K562 (cell line): ENCODE measurements around the gene PCDH9. TPM values are rescaled to one million over a fixed set of nuclear protein-coding genes. Genes with fewer than 3 reads are reported as not detected.

Experiments
- ATAC-seq: fragments of 200-7000 bp; cut with Tn5 transposase; 3 replicates; pipeline ENCODE4 v1.9.1; 2020; ENCODE audit warnings: moderate library complexity
- BruUV-seq: library from RNA; stranded (reverse); fragments of 400-500 nt; replicated peaks from 2 replicates; lab custom pipeline; 2021; lab: Mats Ljungman, UMichigan
- CTCF ChIA-PET: fragments of 300-600 bp; formaldehyde crosslinking; extraction: SDS; loops from one replicate; lab custom pipeline; 2021; ENCODE audit warnings: low intra/inter-chr PET ratio; lab: Yijun Ruan, JAX
- POLR2A ChIA-PET: fragments of 300-600, 350-650 bp; sonication (Branson Sonifier 250); formaldehyde crosslinking; extraction: SDS; loops from one replicate; lab custom pipeline; 2021; ENCODE audit warnings: antibody characterized with exemption, inconsistent platforms; lab: Yijun Ruan, JAX
- DNase-seq, 4 experiments: peaks; one replicate each; pipeline versions ENCODE4 v3.0.0 to v3.0.0-alpha.2; 2011 to 2018; ENCODE audit warnings: low spot score in 3 of 4, mixed read lengths in 3 of 4; ENCODE audit errors: extremely low read depth in 1 of 4
- FAIRE-seq: peaks from 2 replicates; lab custom pipeline; 2011; peaks lifted over from hg19 to GRCh38; lab: Jason Lieb, UNC
- H2AFZ ChIP-seq: 2 replicates; pipeline ENCODE4 v1.6.0; 2011; ENCODE audit warnings: low read depth, low read length, control low read depth, inconsistent platforms
- H3K27ac ChIP-seq: fragments of 200-600 bp; 3 replicates; pipeline ENCODE4 v1.8.0; 2011; ENCODE audit warnings: low read depth, mild to moderate bottlenecking, control low read depth, inconsistent platforms, low read length, moderate library complexity, mixed read lengths; ENCODE audit errors: extremely low read depth
- H3K27me3 ChIP-seq, 2 experiments: fragments of 300-600 bp in 1 of 2; 2 replicates in 1 of 2; 3 replicates in 1 of 2; pipeline versions ENCODE4 v1.6.0 to v1.8.0; 2011; ENCODE audit warnings: inconsistent platforms in 2 of 2, low read length in 2 of 2, mild to moderate bottlenecking in 1 of 2, mixed read lengths in 1 of 2, moderate library complexity in 1 of 2; ENCODE audit not compliant: control insufficient read depth in 2 of 2, insufficient read depth in 2 of 2
- H3K36me3 ChIP-seq: fragments of 300-600 bp; 3 replicates; pipeline ENCODE4 v1.8.0; 2011; ENCODE audit warnings: mild to moderate bottlenecking, low read length, inconsistent platforms; ENCODE audit not compliant: control insufficient read depth, insufficient read depth
- H3K4me1 ChIP-seq, 2 experiments: fragments of 200-600 bp in 1 of 2; replicated peaks in 1 of 2; 2 replicates in 1 of 2; 3 replicates in 1 of 2; pipeline versions ENCODE4 v1.5.1 to v1.8.0; 2011; ENCODE audit warnings: inconsistent platforms in 2 of 2, low read length in 2 of 2, mild to moderate bottlenecking in 1 of 2, mixed read lengths in 1 of 2, moderate library complexity in 1 of 2; ENCODE audit not compliant: control insufficient read depth in 2 of 2, insufficient read depth in 2 of 2
- H3K4me2 ChIP-seq: 2 replicates; pipeline ENCODE4 v1.6.1; 2011; ENCODE audit warnings: low read length, control low read depth, inconsistent platforms, mixed read lengths; ENCODE audit not compliant: insufficient read depth
- H3K4me3 ChIP-seq: fragments of 200-600 bp; sonication (generic), shearing (Covaris generic); 2 replicates; pipeline ENCODE4 v1.5.1; 2016; ENCODE audit warnings: control low read depth, inconsistent platforms
- H3K79me2 ChIP-seq: fragments of 200-600 bp; 3 replicates; pipeline ENCODE4 v1.8.0; 2011; ENCODE audit warnings: low read length, inconsistent platforms; ENCODE audit not compliant: control insufficient read depth, insufficient read depth
- H3K9ac ChIP-seq, 2 experiments: 2 replicates each; pipeline versions ENCODE4 v1.6.0 to v1.6.1; 2011; ENCODE audit warnings: low read depth in 2 of 2, low read length in 2 of 2, control low read depth in 1 of 2, inconsistent platforms in 1 of 2, mild to moderate bottlenecking in 1 of 2, mixed read lengths in 1 of 2; ENCODE audit not compliant: insufficient read depth in 1 of 2
- H3K9me1 ChIP-seq: one replicate; pipeline ENCODE4 v1.6.0; 2011; ENCODE audit warnings: inconsistent platforms, mild to moderate bottlenecking, low read length, moderate library complexity; ENCODE audit not compliant: control insufficient read depth, insufficient read depth
- H3K9me3 ChIP-seq: replicated peaks from 2 replicates; pipeline ENCODE4 v1.5.1; 2011; ENCODE audit warnings: low read depth, low read length, inconsistent platforms; ENCODE audit not compliant: control insufficient read depth, insufficient read depth
- H4K20me1 ChIP-seq: replicated peaks from 2 replicates; pipeline ENCODE4 v1.6.1; 2011; ENCODE audit warnings: low read length, inconsistent platforms, mixed read lengths; ENCODE audit not compliant: control insufficient read depth, insufficient read depth
- MAFG ChIP-seq: fragments of 450-650 bp; conservative IDR thresholded peaks from 2 replicates; pipeline ENCODE4 v1.6.1; 2016; ENCODE audit warnings: missing genetic modification characterization, missing compliant biosample characterization
- RUNX1 ChIP-seq: sonication (generic); IDR thresholded peaks from 2 replicates; pipeline ENCODE4 v1.6.1; 2016; ENCODE audit warnings: antibody characterized with exemption, low read depth
- YY1 ChIP-seq, 3 experiments: IDR thresholded peaks; 2 replicates each; pipeline ENCODE4 v1.6.1; 2011; ENCODE audit warnings: low read length in 2 of 3, mild to moderate bottlenecking in 2 of 3, moderate library complexity in 2 of 3, borderline replicate concordance in 1 of 3, control low read depth in 1 of 3, low read depth in 1 of 3; ENCODE audit not compliant: insufficient read depth in 3 of 3, insufficient replicate concordance in 2 of 3, control insufficient read depth in 1 of 3, insufficient read length in 1 of 3; ENCODE audit errors: extremely low read depth in 1 of 3
- ZBTB8A ChIP-seq: fragments of 450-650 bp; IDR thresholded peaks from 2 replicates; pipeline ENCODE4 v1.6.1; 2018; ENCODE audit warnings: mild to moderate bottlenecking, moderate library complexity; ENCODE audit not compliant: partially characterized antibody
- ZNF263 ChIP-seq: sonication (generic); formaldehyde crosslinking; IDR thresholded peaks from 2 replicates; pipeline ENCODE4 v1.8.0; 2022; ENCODE audit warnings: mild to moderate bottlenecking, missing genetic modification reagents, borderline replicate concordance
- WGBS: fragments of 100-300 bp; shearing (Covaris generic); methylation state at CpG from one replicate; pipeline ENCODE4 v1.1.6; 2016; ENCODE audit warnings: low coverage, mixed read lengths; ENCODE audit not compliant: insufficient coverage; ENCODE audit errors: missing lambda C conversion rate; 5-methylcytosine and 5-hydroxymethylcytosine counted together
- in situ Hi-C: fragments of 300-500 bp; cut with MboI; formaldehyde crosslinking; loops from 4 replicates; pipeline ENCODE4 v1.15.0; 2018; ENCODE audit warnings: inconsistent platforms, mixed read lengths
- intact Hi-C: fragments of 100-400 bp; cut with micrococcal nuclease; formaldehyde crosslinking; loops from 2 replicates; pipeline ENCODE4 v1.14.2; 2022
- polyA plus RNA-seq, 8 experiments: library from polyadenylated mRNA; depleted of rRNA in 4 of 8; stranded (reverse) in 5 of 8; unstranded in 3 of 8; fragments of >200 nt; fragmentation: Nextera tagmentation in 2 of 8; fragmentation: Illumina TruSeq in 1 of 8; extraction: Ambion mirVana in 2 of 8; extraction: Trizol in 1 of 8; gene quantifications; 2 replicates each; pipeline versions ENCODE4 v1.2.1 to v1.2.3, GENCODE V29; 2011 to 2014; ENCODE audit warnings: inconsistent platforms in 1 of 8, missing spikeins in 1 of 8
- total RNA-seq, 7 experiments: library from RNA; depleted of rRNA in 6 of 7; stranded (reverse); fragments of >200 nt in 6 of 7; fragmentation: Illumina TruSeq in 2 of 7; extraction: Trizol in 2 of 7; gene quantifications; 2 replicates each; pipeline versions ENCODE4 v1.2.1 to v1.2.3, GENCODE V29; 2011 to 2021; ENCODE audit warnings: low replicate concordance in 1 of 7
- TF ChIP-seq, protein P1 (sequence below): fragments of 250-450 bp; sonication (Bioruptor Pico); IDR thresholded peaks from 2 replicates; pipeline ENCODE4 v1.4.0; 2020; ENCODE audit warnings: mild to moderate bottlenecking, moderate library complexity

PCDH9 gene
- total and polyA plus RNA-seq, 9 of the 15 experiments (the other 6 are each of a cell fraction or from before 2014, with no cell fraction given), result 1.1 to 6.7 (median 4.9) TPM

DNA sequence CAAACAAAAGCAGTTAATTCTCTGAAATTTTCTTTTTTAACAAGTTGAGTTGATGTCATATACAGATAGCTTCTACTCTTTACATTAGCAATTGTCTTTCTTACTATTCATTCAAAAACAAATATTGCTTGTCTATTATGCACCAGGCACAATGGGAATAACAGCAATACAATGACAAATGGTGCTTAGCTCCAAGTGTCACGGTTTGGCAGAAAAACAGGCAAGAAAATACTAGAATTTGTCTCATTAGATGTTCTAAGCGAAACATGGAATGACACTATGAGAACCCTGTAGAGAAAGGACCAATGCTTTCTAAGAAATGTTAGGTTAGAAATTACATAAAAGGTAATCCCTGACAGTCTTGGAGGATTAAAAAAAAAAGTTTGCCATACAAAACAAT is 187.6 kb downstream of the PCDH9 start (continued):
- TF ChIP-seq, protein P1, sequence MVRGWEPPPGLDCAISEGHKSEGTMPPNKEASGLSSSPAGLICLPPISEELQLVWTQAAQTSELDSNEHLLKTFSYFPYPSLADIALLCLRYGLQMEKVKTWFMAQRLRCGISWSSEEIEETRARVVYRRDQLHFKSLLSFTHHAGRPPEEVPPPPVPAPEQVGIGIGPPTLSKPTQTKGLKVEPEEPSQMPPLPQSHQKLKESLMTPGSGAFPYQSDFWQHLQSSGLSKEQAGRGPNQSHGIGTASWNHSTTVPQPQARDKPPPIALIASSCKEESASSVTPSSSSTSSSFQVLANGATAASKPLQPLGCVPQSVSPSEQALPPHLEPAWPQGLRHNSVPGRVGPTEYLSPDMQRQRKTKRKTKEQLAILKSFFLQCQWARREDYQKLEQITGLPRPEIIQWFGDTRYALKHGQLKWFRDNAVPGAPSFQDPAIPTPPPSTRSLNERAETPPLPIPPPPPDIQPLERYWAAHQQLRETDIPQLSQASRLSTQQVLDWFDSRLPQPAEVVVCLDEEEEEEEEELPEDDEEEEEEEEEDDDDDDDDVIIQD (CRISPR knock-in tag), result no peak
- TF ChIP-seq RUNX1 (no peak), ZBTB8A (no peak)

DNA sequence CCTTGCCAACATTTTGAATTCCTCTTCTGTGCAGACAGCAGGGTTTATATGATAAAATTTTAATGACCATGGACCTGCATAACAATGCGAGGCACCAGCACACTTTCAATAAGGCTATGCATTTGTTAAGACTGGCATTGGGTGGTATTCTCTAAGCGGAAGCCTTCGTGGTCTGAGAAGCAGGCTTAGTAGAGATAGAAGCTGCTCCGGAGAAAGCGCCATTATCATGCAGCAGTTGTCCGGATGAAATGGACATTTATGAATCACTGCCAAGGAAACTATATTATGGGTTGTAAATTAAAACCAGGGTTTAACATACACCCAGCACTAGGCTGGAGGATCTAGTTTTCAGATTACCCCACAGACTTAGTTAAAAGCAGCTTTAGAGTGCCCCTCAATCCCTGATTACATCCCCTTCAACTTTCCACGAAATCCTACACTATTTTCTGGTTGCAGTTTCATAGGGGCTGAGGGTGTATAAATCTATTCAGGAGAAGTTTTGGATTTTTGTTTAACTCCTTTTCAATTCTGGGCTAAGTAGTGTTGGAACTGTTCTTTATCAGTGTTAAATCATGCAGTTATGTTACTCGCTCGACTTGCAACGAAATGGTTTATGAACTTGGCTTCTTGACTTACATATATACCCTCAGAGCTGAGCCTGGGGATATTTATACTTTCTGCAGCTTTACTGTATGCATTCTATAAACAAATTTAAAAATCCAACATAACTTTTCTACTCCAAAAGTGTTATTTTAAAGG is 193.3 kb downstream of the PCDH9 start:
- ChIA-PET CTCF (no interaction called here), POLR2A (no interaction called here)
- no TSS peak for BruUV-seq
- no peak for ATAC-seq
- H3K4me1 ChIP-seq, result no peaks in the 10 kb centered on the region
- intact Hi-C loops, result no loop called here
- TF ChIP-seq ZNF263 (CRISPR knock-in tag), result no peak
- TF ChIP-seq MAFG, result no peak
- TF ChIP-seq YY1 (IDR thresholded peaks at IDR 0.05; ENCODE audit: borderline replicate concordance in 1 of 3, control insufficient read depth in 1 of 3, extremely low read depth in 1 of 3, insufficient read depth in 3 of 3, insufficient read length in 1 of 3, insufficient replicate concordance in 2 of 3, low read depth in 1 of 3, low read length in 2 of 3), result no peak
- H2AFZ ChIP-seq, result no peak overlapping the region
- H3K27me3 ChIP-seq, result no peaks in the 10 kb centered on the region
- no peaks in the 10 kb centered on the region for H3K79me2 ChIP-seq
- H3K36me3 ChIP-seq, result no peaks in the 10 kb centered on the region
- H3K4me3 ChIP-seq, result no peak overlapping the region
- no peaks in the 10 kb centered on the region for H3K9me1 ChIP-seq
- FAIRE-seq, result no peak
- no peak overlapping the region for H3K27ac ChIP-seq
- H3K4me2 ChIP-seq, result no peak overlapping the region
- in situ Hi-C loops, result no loop called here
- no peaks in the 10 kb centered on the region for H4K20me1 ChIP-seq
- no peak for DNase-seq
- no peaks in the 10 kb centered on the region for H3K9me3 ChIP-seq
- H3K9ac ChIP-seq, result no peak overlapping the region
- 19% methylated on average over 10 of the region's 10 CpGs for WGBS
